Heart right ventricle (tissue), 16 donors: ENCODE data around the gene MUC16. TPM values are rescaled to one million over a fixed set of nuclear protein-coding genes. Genes with fewer than 3 reads are reported as not detected.

Source experiments
- ATAC-seq, 8 donors: fragments of 200-7000 bp; cut with Tn5 transposase; one replicate each; pipeline ENCODE4 v1.9.1; 2020; ENCODE audit warnings: mild to moderate bottlenecking in 8 of 8, moderate library complexity in 8 of 8, moderate number of reproducible peaks in 1 of 8
- DNase-seq, 2 donors: peaks; one replicate each; pipeline ENCODE4 v3.0.0-alpha.2; 2020
- H3K27ac ChIP-seq, 10 donors: fragments of 200-600 bp; sonication (generic) in 2 of 10; one replicate each; pipeline versions ENCODE4 v1.5.0 to v1.8.0; 2020 to 2022; ENCODE audit warnings: mild to moderate bottlenecking in 3 of 10
- H3K27me3 ChIP-seq, 7 donors: fragments of 200-600 bp; one replicate each; pipeline ENCODE4 v1.8.0; 2021 to 2022; ENCODE audit warnings: mild to moderate bottlenecking in 2 of 7
- H3K36me3 ChIP-seq, 9 donors: fragments of 200-600 bp; sonication (generic) in 1 of 9; one replicate each; pipeline versions ENCODE4 v1.5.0 to v1.8.0; 2020 to 2022; ENCODE audit warnings: mild to moderate bottlenecking in 2 of 9
- H3K4me1 ChIP-seq, 9 donors: fragments of 200-600 bp; sonication (generic) in 1 of 9; one replicate each; pipeline versions ENCODE4 v1.5.0 to v1.8.0; 2020 to 2022; ENCODE audit warnings: mild to moderate bottlenecking in 4 of 9
- H3K4me3 ChIP-seq, 10 donors: fragments of 200-600 bp; sonication (generic) in 2 of 10; one replicate each; pipeline versions ENCODE4 v1.5.0 to v1.8.0; 2020 to 2022; ENCODE audit warnings: mild to moderate bottlenecking in 7 of 10, moderate library complexity in 2 of 10
- H3K9me3 ChIP-seq, 11 donors: fragments of 200-600 bp in 10 of 11; sonication (generic) in 2 of 11; one replicate each; pipeline versions ENCODE4 v1.5.0 to v1.8.0; 2013 to 2022; ENCODE audit warnings: mild to moderate bottlenecking in 2 of 11, control low read depth in 1 of 11, moderate library complexity in 1 of 11
- WGBS, 2 donors: extraction: QIAGEN DNeasy Blood & Tissue Kit; methylation state at CpG; one replicate each; pipeline ENCODE4 v1.1.7; 2013; ENCODE audit warnings: inconsistent platforms in 1 of 2; 5-methylcytosine and 5-hydroxymethylcytosine counted together
- intact Hi-C, 10 donors: fragments of 100-400 bp; cut with DNase I; formaldehyde crosslinking; loops; one replicate each; pipeline versions ENCODE4 v1.11.1 to v1.14.2; 2022
- polyA plus RNA-seq, 2 donors: library from polyadenylated mRNA; stranded (reverse); fragments of 200-250 nt; gene quantifications; one replicate each; pipeline ENCODE4 v1.2.3, GENCODE V29; 2013
- total RNA-seq, 10 donors: library from RNA; stranded (reverse); fragmentation: NEBNext Ultra II Directional in 3 of 10; extraction: Animal tissue kit (Norgen Biotek cat#: 25700) in 3 of 10; gene quantifications; one replicate each; pipeline versions ENCODE4 v1.2.1 to v1.2.4, GENCODE V29; 2021 to 2023
- TF ChIP-seq, protein P1 (sequence below), 9 donors: fragments of 200-600 bp; sonication (generic) in 2 of 9; IDR thresholded peaks; one replicate each; pipeline versions ENCODE4 v1.5.0 to v1.8.0; 2021 to 2022; ENCODE audit warnings: antibody characterized with exemption in 9 of 9, mild to moderate bottlenecking in 5 of 9, moderate library complexity in 1 of 9
- donor health status: Arrhythmogenic right ventricular cardiomyopathy.
- donor health status: ischemic (EF 13 %, LVEDD 7.1; RV severe dilation, severe dysfunction).
- donor health status: healthy with polysubstance abuse.
- donor health status: DM: no; HTN: yes; CAD: no.
- donor health status: DM: no; HTN: no; CAD: no.
- donor health status: ischemic (EF 25% LVEDD 6.9; RV normal size, moderate dysfunction).
- donor health status: ischemic (EF 25% LVEDD 5.7; RV mildly dilated, moderate dysfunction).
- donor health status: healthy.
- donor health status: DM: yes; HTN: yes; CAD: no.
- donor health status: Ischemic cardiomyopathy.
- donor health status: ischemic (EF 35%, LVEDD 5.7; RV mildly dilated, moderate dysfunction).
- donor health status: nonischemic (EF 11% LVEDD 7.7; RV severe dilation, severe dysfunction).
- donor health status: DM: yes; HTN: yes; CAD: no.
- donor health status: PGD.
- donor health status: ischemic (EF 29% LVEDD 5.4; RV normal size, mild dysfunction).
- donor health status: nonischemic (EF 23%, LVEDD 6.1; RV moderate dilation, normal function).

The MUC16 gene
- total and polyA plus RNA-seq, 12 donors, result under 0.01 to 0.31 (median 0.07) TPM; not detected in 7

DNA sequence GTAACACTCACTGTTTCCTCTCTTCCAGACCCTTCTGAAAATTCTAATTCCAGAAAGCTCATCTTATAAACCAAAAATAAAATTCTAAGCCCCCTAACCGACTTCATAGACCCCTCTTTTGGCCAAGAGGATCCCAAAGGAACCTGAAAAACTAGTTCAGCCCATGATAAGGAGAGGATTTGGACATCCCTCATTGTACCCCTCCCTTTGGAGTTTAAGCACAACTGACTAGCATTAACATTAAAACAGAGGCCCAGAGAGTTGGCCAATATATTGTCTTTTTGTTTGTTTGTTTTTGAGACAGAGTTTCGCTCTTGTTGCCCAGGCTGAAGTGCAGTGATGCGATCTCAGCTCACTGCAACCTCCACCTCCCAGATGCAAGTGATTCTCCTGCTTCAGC, 34.2 kb upstream of the MUC16 start:
- intact Hi-C loops, result no loop called here
- Histone ChIP-seq H3K27me3 (peaks cover 0 to 24% (median 0%) of the 10 kb centered on the region in 7 donors), H3K4me3 (no peak overlapping the region), H3K36me3 (no peaks in the 10 kb centered on the region), H3K4me1 (no peaks in the 10 kb centered on the region), H3K9me3 (no peaks in the 10 kb centered on the region), H3K27ac (no peak overlapping the region)
- 64 to 69% methylated on average over 3 of the region's 3 CpGs for WGBS, 2 donors
- TF ChIP-seq, protein P1, sequence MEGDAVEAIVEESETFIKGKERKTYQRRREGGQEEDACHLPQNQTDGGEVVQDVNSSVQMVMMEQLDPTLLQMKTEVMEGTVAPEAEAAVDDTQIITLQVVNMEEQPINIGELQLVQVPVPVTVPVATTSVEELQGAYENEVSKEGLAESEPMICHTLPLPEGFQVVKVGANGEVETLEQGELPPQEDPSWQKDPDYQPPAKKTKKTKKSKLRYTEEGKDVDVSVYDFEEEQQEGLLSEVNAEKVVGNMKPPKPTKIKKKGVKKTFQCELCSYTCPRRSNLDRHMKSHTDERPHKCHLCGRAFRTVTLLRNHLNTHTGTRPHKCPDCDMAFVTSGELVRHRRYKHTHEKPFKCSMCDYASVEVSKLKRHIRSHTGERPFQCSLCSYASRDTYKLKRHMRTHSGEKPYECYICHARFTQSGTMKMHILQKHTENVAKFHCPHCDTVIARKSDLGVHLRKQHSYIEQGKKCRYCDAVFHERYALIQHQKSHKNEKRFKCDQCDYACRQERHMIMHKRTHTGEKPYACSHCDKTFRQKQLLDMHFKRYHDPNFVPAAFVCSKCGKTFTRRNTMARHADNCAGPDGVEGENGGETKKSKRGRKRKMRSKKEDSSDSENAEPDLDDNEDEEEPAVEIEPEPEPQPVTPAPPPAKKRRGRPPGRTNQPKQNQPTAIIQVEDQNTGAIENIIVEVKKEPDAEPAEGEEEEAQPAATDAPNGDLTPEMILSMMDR (IDR thresholded peaks at IDR 0.05), result no peak
- DNase-seq (no peak), ATAC-seq (no peak)

DNA sequence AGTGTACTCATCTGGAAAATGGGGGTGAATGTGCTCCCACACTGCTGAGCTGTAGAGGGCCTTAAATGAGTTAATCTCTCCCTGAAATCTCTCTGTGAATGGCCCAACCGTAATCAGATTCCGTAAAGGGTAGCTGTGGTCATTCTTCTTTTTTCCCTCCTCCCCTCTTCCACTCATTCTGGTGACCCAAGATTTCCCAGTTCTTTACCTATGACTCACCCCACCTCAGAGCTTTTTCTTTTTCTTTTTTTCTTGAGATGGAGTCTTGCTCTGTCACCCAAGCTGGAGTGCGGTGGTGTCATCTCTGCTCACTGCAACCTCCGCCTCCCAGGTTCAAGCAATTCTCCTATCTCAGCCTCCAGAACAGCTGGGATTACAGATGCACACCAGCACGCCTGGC, 33.3 kb upstream of the MUC16 start:
- ATAC-seq, result no peak
- no peak for DNase-seq
- H3K36me3 ChIP-seq, result no peaks in the 10 kb centered on the region
- H3K27ac ChIP-seq, result no peak overlapping the region
- H3K9me3 ChIP-seq, result no peaks in the 10 kb centered on the region
- WGBS, 2 donors, result 86 to 89% methylated on average over 5 of the region's 5 CpGs
- intact Hi-C loops, result no loop called here
- peaks cover 0 to 24% (median 2%) of the 10 kb centered on the region in 7 donors for H3K27me3 ChIP-seq
- TF ChIP-seq, protein P1 (IDR thresholded peaks at IDR 0.05), result no peak
- no peak overlapping the region for H3K4me3 ChIP-seq
- H3K4me1 ChIP-seq, result no peaks in the 10 kb centered on the region

DNA sequence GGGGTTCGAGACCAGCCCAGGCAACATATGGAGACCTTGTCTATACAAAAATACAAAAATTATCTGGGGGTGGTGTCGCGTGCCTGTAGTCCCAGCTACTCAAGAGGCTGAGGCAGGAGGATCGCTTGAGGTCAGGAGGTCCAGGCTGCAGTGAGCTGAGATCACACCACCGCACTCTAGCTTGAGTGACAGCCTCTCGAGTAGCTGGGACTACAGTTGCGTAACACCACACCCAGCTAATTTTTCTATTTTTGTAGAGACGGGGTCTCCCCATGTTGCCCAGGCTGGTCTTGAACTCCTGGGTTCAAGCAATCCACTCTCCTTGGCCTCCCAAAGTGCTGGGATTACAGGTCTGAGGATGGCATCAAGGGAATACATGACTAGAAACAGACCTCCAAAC, 30.8 kb upstream of the MUC16 start:
- Histone ChIP-seq H3K36me3 (no peaks in the 10 kb centered on the region), H3K27ac (no peak overlapping the region), H3K4me1 (no peaks in the 10 kb centered on the region), H3K4me3 (no peak overlapping the region), H3K9me3 (no peaks in the 10 kb centered on the region), H3K27me3 (peaks cover 0 to 23% (median 3%) of the 10 kb centered on the region in 7 donors)
- TF ChIP-seq, protein P1 (IDR thresholded peaks at IDR 0.05), result no peak
- intact Hi-C loops, result no loop called here
- ATAC-seq (no peak), DNase-seq (no peak)
- WGBS, 2 donors, result 79 to 83% methylated on average over 8 of the region's 8 CpGs

DNA sequence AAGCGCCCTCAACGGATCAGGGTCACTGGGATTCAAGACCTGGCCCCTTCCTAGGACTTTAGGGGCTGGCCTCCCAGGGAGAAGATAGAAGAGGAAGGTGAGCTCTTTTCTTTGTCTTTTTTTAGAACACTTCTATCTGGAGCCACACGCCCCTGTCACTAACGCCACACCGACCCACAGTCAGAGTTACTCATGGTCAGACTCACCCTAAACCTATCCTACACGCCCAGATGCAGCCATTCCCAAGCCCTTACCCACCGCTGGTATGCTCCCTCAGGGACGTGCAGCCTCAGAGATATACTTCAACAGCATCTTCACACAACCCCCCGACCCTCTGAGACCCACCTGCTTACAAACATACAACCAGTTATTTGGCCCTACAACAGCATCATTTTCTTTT, 29.9 kb upstream of the MUC16 start:
- TF ChIP-seq, protein P1 (IDR thresholded peaks at IDR 0.05), result no peak
- H3K4me1 ChIP-seq, result no peaks in the 10 kb centered on the region
- WGBS, 2 donors, result 60 to 62% methylated on average over 9 of the region's 9 CpGs
- no peak for ATAC-seq
- no peak overlapping the region for H3K4me3 ChIP-seq
- intact Hi-C loops, result no loop called here
- H3K27me3 ChIP-seq, result peaks cover 0 to 27% (median 4%) of the 10 kb centered on the region in 7 donors
- no peak for DNase-seq
- H3K9me3 ChIP-seq, result no peaks in the 10 kb centered on the region
- H3K36me3 ChIP-seq, result no peaks in the 10 kb centered on the region
- no peak overlapping the region for H3K27ac ChIP-seq
